GM18861 (cell line): ENCODE measurements around the gene ATP2B1.

Source experiments
- ATAC-seq: cut with Tn5 transposase; IDR thresholded peaks from one replicate; pipeline ENCODE4 v1.9.1; 2021; ENCODE audit not compliant: unreplicated experiment

Gene ATP2B1

GRCh38 chr12:89603678-89604077 is 105.0 kb downstream of the ATP2B1 start:
- ATAC-seq = no peak

DNA sequence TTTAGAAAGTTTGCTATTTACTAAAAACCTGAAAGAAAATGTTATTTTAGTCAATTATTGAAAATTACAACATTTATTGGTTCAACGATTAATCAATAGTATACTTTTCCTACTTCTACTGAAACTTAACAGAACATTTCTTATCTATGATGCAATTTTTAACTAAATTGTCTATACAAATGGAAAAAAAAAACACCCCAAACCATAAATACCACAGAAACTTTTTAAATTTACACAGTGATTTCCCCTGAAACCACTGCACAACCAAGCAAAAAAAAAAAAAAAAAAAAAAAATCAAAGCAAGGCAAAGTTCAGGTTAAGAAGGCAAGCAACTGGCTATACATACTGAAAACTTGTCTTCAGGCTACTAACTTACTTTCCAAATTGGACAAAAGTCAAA is 110.9 kb downstream of the ATP2B1 start:
- ATAC-seq = peak; percentile 58

GRCh38 chr12:89597210-89597609 is 111.4 kb downstream of the ATP2B1 start:
- ATAC-seq = no peak

DNA sequence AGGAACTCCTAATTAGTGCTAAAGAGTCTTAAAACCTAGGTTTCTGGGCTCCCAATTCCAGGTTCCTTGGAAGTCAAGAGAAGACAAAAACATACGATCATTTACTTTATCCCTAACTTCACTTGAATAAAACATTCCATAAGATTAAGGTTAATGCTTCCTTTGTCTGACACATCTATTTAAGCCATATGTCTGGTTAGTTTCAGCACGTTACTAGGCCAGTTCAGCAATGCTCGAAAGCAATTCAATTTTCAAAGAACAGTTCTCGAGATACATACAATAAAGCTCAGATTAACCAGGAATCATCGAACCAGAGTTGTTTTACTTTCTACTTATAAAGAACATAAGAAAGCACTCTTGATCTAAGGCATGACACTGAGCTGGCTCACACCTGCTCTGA is 114.8 kb downstream of the ATP2B1 start:
- ATAC-seq = no peak

GRCh38 chr12:89593233-89593632 is 115.4 kb downstream of the ATP2B1 start:
- no peak for ATAC-seq

GRCh38 chr12:89589753-89590152 is 118.9 kb downstream of the ATP2B1 start:
- ATAC-seq = no peak

- ATAC-seq = no peak
These were observed 130.1 kb downstream of the ATP2B1 start for GRCh38 chr12:89578499-89578898.

GRCh38 chr12:89576572-89577220 is 131.9 kb downstream of the ATP2B1 start:
- no peak for ATAC-seq

GRCh38 chr12:89575374-89575773 is 133.3 kb downstream of the ATP2B1 start:
- ATAC-seq = no peak

DNA sequence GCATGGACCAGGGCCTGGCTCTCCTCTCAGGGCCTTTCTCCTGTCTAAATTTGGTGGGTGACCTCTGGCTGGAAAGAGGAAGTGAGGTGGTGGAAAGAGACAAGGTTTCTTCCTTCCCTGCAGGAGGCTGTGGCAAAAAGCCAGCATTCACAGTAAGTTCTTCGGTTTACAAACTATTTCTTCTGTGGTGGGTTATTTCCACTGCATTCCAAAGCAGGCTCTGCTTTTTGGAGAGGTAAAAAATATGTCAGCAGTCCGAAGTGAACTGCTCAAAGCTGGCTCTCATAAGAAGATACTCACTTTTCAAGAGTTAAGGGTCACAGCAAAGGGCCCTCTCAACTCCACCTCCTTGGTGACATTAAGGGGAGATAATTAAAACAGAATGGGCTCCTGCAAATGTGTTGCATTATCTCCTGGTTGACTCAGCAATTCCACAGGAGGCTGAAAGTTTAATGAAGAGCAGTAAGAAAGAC is 133.9 kb downstream of the ATP2B1 start:
- ATAC-seq = no peak

DNA sequence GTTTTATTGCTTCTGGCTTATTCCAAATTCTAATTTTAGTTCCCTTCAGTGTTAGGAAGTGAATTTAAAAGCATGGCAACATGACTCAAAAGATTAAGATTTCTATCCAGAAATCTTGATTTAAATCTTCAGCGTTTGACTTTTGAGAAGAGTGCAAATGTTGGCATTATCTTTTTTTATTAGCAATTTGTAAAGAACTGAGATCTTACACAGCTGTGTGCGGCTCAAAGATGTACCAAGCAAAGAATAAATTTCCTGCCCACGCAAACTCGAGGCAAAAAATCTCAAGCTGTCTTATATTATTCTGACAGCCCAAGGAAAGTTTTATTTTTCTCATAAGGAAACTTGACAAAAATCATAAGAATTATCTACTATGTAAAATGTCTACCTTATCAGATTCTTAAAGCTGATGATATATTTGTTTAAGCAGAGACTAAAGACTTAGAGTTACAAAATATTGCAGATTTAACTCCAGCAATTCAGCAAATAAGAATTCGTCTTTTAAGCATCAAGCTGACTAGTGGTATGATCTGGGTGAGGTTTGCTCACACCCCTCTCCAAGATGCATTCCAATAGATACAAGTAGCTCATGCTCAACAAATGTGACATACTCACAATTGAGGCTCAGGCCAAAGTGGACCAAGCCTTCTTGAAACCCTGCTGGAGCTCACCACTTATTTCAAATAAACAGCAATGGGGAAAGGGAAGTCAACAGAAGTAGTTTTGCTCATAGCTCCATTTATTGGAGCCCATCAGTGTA is 135.4 kb downstream of the ATP2B1 start:
- no peak for ATAC-seq

GRCh38 chr12:89571491-89572195 is 137.0 kb downstream of the ATP2B1 start:
- no peak for ATAC-seq

- no peak for ATAC-seq
These were observed 140.2 kb downstream of the ATP2B1 start for GRCh38 chr12:89568484-89568883.

DNA sequence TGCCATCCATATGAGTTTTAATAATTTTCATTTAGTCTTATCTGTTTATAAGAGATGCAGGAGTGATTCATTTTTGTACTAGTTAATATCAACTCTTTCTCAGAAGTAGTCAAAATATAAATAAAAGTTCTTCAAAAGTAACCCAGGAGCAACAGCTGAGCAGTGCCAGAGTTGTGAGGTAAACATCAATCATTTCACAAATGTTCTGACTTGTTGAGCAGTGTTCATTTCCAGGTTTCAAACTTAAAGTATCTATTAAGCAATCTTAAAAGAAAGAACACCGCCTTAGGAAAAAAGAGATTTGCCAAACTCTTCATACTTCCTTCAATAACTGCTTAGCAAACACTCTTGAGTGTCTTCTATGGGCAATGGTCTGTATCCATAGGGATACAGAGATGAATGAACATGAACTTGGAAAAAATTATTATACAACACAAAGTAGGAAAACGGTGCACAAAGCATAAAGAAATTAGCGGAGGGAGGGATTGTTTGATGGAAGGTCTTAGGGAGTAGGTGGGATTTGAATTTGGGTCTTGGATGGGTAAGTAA is 140.9 kb downstream of the ATP2B1 start:
- ATAC-seq = no peak

- no peak for ATAC-seq
These were observed 142.0 kb downstream of the ATP2B1 start for GRCh38 chr12:89566615-89567014.

DNA sequence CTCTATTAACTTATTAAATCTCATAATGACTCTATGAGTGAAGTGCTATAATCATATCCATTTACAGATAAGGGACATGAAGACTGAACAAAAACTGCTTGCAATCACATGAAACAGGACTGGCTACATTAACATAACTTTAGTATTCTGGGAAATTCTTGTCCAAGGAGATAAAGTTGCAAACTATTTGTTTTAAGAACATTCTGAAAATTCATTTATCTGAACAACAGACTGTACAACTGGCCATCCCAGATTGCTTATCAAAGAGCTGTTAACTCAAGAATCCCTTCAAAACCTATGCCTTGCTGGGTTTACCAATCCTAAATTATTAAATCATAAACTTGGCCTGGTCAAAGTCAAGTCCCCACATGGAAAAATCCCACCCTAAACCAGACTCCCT is 143.6 kb downstream of the ATP2B1 start:
- no peak for ATAC-seq

DNA sequence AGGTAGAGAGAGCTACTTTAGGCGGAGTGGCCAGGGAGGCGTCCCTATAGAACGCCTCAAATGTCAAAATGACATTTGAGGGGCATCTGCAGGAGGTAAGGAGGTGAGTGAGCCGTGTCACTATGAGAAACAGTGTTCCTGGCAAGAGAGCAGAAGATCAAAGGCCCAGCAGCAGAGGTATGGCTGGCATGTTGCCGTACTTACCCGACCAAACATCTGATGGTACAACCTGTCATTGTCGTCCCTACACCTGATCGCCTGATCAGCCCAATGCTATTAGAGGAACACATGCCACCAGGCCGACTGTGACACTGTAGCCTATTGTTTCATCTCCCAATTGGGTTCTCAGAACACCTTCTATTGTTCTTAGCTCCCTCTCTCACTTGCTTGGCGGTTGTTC is 148.9 kb downstream of the ATP2B1 start:
- no peak for ATAC-seq

GRCh38 chr12:89556976-89557375 is 151.7 kb downstream of the ATP2B1 start:
- ATAC-seq = no peak

DNA sequence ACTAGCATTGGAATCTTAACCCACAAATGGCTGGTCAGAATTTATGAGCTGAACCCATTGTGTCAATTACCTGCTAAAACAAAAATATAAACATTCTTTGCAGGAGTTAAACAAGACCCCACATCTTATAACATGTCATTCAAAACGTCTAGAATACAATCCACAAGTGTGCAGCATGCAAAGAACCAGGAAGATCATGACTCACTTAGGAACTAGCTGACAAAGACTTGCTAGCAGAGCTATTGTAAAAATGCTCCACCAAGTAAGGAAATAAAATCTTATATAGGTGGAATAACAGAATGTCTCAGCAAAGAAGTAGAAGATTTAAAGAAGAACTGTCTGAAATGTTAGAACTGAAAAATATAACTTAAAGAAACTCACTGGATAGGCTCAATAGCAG is 156.3 kb downstream of the ATP2B1 start:
- ATAC-seq = no peak

DNA sequence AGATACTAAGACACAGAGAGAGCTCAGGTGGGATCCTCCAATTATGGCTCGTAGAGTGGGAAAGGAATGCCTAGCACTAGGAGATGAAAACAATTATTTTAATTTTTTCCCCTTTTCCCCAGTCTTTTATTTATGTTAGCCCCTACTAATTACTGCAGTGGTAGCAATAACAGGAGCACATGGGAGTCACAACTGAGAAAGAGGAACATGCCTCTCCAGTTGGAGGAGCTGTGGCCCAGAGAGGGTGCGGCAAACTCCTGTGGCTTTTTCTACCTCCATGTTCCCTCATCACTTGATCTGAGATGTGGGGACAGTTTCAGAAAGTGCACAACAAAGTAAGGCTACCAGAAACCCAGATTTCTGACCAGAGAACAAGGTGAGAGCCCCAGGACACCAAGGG is 156.9 kb downstream of the ATP2B1 start:
- no peak for ATAC-seq

- no peak for ATAC-seq
These were observed 161.5 kb downstream of the ATP2B1 start for GRCh38 chr12:89547101-89547500.

DNA sequence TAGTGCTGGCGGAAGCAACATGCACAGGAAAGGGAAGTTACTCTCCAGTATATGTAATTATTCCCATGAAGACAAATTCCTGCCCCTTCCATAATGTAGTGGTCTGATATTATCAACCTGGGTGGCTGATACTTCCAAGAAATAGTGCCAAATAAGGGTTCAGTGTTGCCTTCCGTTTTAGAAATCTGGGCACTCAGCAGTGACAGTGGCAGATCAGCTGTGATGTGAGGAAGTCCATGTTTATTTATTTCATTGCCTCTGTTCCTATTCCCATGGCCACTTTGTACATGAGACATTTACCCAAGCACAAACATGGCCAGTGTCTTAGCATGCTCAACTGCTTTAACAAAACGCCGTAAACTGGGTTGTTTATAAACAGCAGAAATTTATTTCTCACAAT is 162.5 kb downstream of the ATP2B1 start:
- no peak for ATAC-seq
